Activated naive CD4-positive, alpha-beta T cell treated with anti-CD3 and anti-CD28 coated beads, Interleukin-2, amount 50 U/mL, for 72 hours (primary cell): ENCODE results near the gene SPA17. TPM values are rescaled to one million over a fixed set of nuclear protein-coding genes. Genes with fewer than 3 reads are reported as not detected.

Experiments
- ATAC-seq, 2 donors: fragments of 150-1000 bp; cut with Tn5 transposase; 2 replicates each; pipeline ENCODE4 v1.10.0; 2021; ENCODE audit warnings: mild to moderate bottlenecking in 2 of 2, moderate library complexity in 2 of 2
- DNase-seq, 2 donors: peaks; one replicate each; pipeline ENCODE4 v3.0.0; 2021 to 2022; ENCODE audit warnings: low spot score in 2 of 2
- H3K27ac Mint-ChIP-seq, 2 donors: one replicate each; pipeline ENCODE4 v1.8.0; 2022; ENCODE audit warnings: mild to moderate bottlenecking in 2 of 2, mixed read lengths in 2 of 2
- H3K36me3 Mint-ChIP-seq, 2 donors: one replicate each; pipeline ENCODE4 v1.8.0; 2022; ENCODE audit warnings: mixed read lengths in 2 of 2
- H3K9me3 Mint-ChIP-seq, 2 donors: one replicate each; pipeline ENCODE4 v1.8.0; 2022; ENCODE audit warnings: mixed read lengths in 2 of 2
- total RNA-seq, 2 donors: library from RNA; stranded (reverse); gene quantifications; one replicate each; pipeline ENCODE4 v1.2.3, GENCODE V29; 2022

Gene SPA17
- total RNA-seq, 2 donors from 2014 or later, result 1.9 to 2.6 TPM

DNA sequence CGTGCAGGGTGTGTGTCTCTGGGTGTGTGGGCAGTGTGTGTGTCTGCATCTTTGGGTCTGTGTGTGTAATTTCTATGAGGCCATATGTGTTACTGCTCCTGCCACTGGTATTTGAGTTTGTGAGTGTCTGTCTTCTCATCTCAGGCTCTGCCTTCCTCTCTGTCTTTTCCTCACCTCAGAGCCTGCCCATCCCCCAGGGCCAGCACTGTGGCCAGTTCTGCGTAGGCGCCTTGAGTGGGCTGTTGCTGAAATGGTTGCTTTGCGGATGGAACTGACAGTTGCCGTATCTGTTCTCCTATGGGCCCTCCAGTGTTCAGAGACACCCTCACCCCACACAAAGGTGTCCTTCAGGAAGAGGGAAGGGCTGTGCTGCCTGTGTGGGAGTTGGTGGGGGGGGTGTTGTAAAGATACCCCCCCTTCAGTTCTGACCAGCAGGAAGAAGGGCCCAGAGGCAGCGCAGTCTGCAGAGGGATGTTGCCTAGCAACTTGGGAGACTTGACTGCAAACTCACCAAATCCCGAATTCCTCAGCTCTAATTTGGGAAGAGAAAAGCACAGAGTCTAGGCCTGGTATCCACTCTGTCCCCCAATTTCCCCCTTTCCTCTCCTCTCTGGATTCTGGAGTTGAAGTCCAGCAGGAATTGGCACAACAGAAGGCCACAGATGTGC, 64.1 kb downstream of the SPA17 start:
- Mint-ChIP-seq H3K36me3 (no peaks in the 10 kb centered on the region), H3K27ac (no peak overlapping the region), H3K9me3 (no peaks in the 10 kb centered on the region)
- ATAC-seq (no peak), DNase-seq (no peak)

DNA sequence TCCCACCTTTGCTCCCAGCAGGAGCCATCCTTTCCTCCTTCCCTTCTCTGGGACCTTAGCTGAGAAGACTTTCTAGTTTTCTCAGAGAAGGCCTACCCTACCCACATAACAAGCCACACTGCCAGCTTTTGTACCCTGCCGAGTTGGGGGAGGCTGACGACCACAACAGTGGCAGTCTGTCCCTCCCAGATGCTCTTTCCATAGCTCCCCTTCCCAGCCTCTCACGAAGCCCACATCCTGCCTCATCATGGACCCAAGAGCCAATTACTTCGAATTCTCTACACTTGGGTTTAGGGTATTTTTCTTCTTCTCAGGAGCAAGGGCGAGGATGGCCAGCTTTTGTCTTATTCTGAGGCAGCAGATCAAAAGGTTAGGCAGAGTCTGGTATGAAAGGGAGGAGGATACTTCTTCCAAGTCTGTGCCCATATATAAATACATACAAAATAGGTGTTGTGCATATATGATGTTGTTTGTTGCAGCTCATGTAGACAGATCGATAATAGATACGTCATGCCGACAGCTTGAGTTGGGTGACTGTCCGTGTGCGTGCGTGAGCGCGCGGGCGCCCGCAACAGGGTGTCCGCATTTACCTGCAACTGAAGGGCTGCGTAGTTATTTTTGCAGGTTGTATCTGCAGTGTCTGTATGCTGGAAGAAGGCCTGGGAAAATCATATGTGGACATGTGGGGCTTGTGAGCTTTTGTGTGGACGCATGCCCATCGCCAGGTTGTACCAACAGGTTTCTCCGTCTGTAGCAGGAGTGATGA, 65.2 kb downstream of the SPA17 start:
- no peaks in the 10 kb centered on the region for H3K9me3 Mint-ChIP-seq
- peak overlapping the region in 1 of 2 donors; percentile 22 for H3K27ac Mint-ChIP-seq

DNA sequence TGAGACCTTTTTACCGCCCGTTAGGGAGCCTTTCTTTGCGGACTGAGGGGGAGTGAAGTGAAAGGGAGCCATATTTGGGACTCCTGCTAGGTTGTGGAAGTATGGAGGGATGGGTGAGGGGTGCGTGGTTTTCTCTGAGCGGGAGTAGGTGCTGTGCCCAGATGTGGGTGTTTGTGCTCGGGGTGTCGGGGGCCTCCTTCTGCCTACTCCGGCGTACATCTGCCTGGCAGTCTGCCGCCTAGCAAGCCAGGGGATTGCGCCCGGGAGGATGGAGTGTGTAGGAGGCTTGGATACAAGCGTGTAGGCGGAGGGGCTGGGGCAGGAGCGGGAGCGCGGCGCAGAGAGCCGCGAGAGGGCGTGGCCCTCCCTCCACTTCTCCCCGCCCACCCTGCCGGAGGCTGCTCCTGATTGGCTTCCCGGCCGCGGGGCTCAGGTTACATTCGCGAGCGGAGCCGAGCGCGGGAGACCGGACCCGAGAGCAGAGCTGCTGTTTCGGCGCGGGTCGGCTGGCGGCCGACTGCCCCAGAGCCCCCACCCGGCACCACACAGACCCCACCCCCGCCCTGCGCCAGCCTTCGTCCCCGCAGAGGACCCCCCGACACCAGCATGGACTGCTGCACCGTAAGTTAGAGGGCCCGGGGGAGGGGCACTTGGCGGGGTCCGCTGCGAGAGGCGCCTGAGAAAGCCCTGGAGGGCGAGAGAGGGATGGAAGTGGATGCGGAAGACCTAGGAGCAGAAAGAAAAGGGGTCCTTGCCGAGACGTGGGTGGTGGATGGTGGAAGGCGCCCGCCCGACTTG, 66.0 kb downstream of the SPA17 start, which contains the start of gene NRGN:
TSS of gene NRGN (plus strand) at position 464 of the 798 bp plus-strand sequence. CDS start at position 607, 143 bp downstream.
- H3K36me3 Mint-ChIP-seq, result no peaks in the 10 kb centered on the region
- H3K27ac Mint-ChIP-seq, result peak within 1 kb of the TSS in 1 of 2 donors; percentile 22
- ATAC-seq (peak; percentile 90 to 97), DNase-seq (peak; percentile 84 to 89)
- no peaks in the 10 kb centered on the region for H3K9me3 Mint-ChIP-seq

More for the DNA sequence above, 65.2 kb downstream of the SPA17 start:
- no peak for ATAC-seq
- H3K36me3 Mint-ChIP-seq, result no peaks in the 10 kb centered on the region
- no peak for DNase-seq

DNA sequence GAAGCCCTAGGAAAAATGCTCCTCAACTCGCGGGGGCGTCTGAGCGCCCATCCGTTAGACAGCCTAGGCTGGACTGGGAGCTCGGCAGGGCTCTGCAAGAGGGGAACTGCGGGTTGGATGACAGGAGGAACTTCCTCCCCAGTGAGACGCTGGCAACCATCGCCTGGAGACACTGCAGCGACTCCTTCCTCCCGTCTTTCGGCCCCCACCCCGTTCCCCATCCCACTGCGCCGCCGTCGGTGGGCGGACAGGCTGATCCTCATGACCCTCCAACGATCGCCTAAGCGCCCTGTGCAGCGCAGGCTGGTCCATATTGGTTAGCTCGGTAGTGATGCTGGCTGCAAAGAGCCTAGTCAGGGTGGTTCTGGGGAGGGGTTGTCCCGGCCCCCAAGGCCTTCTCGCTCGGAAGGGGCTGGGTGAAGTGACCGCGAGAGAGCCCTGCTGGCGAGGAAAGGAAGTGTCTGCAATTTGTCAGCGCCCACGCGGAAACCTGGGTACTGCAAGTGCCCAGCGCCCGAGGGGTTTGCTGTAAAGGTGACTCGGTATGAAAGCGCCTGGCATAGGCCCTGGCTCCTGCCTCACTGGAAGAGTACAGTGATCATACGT, 66.7 kb downstream of the SPA17 start:
- H3K36me3 Mint-ChIP-seq, result no peaks in the 10 kb centered on the region
- H3K9me3 Mint-ChIP-seq, result no peaks in the 10 kb centered on the region
- DNase-seq (peak; percentile 63 to 69), ATAC-seq (peak; percentile 45 to 75)
- H3K27ac Mint-ChIP-seq, result peak overlapping the region in 1 of 2 donors; percentile 22

DNA sequence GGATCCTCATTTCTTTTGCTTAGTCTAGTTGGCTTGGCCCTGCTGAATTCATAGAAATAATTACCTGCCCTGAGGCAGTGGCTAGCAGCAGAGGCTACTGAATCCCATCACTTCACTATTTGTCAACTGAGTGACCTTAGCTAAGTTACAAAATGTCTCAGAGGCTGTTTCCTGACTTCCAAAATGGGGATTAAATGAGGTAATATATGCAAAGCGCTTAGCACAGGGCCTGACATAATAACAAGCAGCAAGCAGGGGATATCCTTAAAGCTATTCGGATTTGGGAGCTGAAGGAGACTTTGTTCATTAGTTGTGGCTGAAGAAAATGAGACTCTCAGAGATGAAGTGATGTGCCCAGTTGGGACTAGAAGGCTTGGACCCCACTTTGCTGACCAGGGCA, 68.9 kb downstream of the SPA17 start:
- no peaks in the 10 kb centered on the region for H3K9me3 Mint-ChIP-seq
- H3K36me3 Mint-ChIP-seq, result no peaks in the 10 kb centered on the region
- H3K27ac Mint-ChIP-seq, result no peak overlapping the region
- no peak for ATAC-seq
- no peak for DNase-seq

DNA sequence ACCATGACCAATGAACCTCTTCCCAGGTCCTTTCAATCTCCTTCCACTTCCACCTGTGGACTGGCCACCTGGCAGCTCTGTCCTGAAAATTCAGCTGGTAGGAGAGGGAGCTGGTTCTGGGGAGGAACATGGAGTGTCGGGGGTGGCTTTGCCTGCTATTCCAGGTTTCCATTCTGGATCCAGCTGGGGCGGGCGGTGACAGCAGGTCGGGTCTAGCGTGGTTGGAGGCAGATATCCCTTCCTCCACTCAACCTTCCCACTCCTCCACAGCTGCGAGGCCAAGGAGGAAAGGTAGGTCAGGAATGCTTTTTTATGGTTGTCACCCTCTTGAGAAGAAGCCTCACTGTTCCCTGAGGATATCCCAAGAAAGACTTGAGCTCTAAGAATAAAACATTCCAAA, 69.3 kb downstream of the SPA17 start:
- ATAC-seq, result no peak
- no peaks in the 10 kb centered on the region for H3K9me3 Mint-ChIP-seq
- no peak overlapping the region for H3K27ac Mint-ChIP-seq
- DNase-seq, result no peak
- no peaks in the 10 kb centered on the region for H3K36me3 Mint-ChIP-seq

DNA sequence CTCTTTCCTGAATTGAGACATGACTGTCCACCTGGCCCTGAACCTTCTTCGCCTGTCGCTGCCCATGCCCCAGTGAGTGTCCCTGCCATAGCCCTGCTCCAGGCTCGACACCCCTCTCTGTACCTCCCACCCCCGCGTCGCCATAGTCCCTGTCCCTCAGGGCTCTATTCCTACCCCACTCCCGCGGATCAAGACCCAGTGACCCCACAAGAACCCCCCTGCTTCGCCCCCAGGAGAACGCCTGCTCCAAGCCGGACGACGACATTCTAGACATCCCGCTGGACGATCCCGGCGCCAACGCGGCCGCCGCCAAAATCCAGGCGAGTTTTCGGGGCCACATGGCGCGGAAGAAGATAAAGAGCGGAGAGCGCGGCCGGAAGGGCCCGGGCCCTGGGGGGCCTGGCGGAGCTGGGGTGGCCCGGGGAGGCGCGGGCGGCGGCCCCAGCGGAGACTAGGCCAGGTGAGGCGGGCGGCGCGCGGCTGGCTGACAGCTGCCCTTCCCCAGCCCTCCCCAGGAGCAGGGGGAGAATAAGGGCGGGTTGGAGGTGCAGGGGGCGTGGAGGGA, 71.6 kb downstream of the SPA17 start:
- H3K9me3 Mint-ChIP-seq, result no peaks in the 10 kb centered on the region

DNA sequence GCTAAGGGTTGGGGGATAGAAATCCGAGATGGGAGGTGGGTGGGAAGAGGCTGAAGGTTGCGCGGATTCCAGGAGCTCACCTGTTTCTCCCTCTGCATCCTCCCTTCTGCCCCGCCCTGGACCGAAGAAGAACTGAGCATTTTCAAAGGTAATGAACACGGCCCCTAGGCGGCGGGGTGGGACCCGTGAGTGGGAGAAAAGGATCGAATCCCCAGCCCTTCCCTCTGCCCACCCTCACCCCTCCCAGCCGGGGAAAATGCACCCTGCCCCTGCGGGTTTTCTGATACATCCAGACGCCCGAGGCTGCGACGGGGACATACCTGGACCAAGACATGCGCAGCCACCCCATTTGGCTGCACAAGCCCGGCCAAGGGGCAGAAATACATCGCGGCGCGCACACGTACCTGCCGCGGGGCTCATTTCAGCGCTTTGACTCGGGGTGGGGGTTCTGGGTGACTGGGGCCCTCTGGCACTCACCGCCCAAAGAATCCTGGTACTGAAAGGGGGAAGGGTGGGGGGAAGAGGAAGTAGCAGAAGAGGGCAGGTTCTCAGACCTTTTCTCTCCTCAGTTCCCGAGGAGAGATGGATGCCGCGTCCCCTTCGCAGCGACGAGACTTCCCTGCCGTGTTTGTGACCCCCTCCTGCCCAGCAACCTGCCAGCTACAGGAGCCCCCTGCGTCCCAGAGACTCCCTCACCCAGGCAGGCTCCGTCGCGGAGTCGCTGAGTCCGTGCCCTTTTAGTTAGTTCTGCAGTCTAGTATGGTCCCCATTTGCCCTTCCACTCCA, 72.3 kb downstream of the SPA17 start:
- DNase-seq, result peak in 1 of 2 donors; percentile 47
- Mint-ChIP-seq H3K27ac (peak overlapping the region; percentile 11 to 25), H3K9me3 (no peaks in the 10 kb centered on the region), H3K36me3 (no peaks in the 10 kb centered on the region)
- ATAC-seq, result peak; percentile 13 to 23

More for the DNA sequence above, 71.6 kb downstream of the SPA17 start:
- H3K27ac Mint-ChIP-seq, result no peak overlapping the region
- ATAC-seq (no peak), DNase-seq (no peak)
- no peaks in the 10 kb centered on the region for H3K36me3 Mint-ChIP-seq

DNA sequence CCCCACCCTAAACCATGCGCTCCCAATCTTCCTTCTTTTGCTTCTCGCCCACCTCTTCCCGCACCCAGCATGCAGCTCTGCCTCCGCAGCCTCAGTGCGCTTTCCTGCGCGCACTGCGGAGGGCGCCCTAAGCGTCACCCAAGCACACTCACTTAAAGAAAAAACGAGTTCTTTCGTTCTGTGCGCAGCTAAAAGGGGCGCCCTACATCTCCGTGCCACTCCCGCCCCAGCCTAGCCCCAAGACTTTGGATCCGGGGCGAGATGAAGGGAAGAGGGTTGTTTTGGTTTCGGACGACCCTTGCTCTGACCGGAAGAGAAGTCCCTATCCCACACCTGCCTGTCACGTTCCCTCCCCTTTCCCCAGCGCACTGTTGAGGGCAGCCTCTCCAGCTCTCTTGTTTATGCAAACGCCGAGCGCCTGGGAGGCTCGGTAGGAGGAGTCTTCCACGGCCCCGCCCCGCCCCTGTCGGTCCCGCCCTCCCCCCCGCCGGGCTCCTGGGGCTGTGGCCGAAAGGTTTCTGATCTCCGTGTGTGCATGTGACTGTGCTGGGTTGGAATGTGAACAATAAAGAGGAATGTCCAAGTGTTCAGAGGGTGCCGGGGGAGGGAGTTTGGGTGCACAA, 73.0 kb downstream of the SPA17 start:
- H3K36me3 Mint-ChIP-seq, result no peaks in the 10 kb centered on the region
- DNase-seq (peak in 1 of 2 donors; percentile 69), ATAC-seq (peak; percentile 84 to 91)
- no peaks in the 10 kb centered on the region for H3K9me3 Mint-ChIP-seq
- H3K27ac Mint-ChIP-seq, result peak overlapping the region; percentile 25 to 26

Other genes with a start within 250 kb of the SPA17 start
- gene OR8B4, start 249.0 kb upstream of the SPA17 start, total RNA-seq, result not detected
- gene OR8B8, start 228.2 kb upstream of the SPA17 start, total RNA-seq, result not detected
- not detected for gene OR8B12, start 130.2 kb upstream of the SPA17 start, total RNA-seq
- gene OR8A1, start 103.9 kb upstream of the SPA17 start, total RNA-seq, result not detected
- not detected for gene PANX3, start 62.5 kb upstream of the SPA17 start, total RNA-seq
- 10 to 100 TPM; 29.4 to 33.2 TPM for gene TBRG1, start 51.0 kb upstream of the SPA17 start, total RNA-seq
- 10 to 100 TPM in 1 of 2 donors, 1 to 10 TPM in 1; 7.6 to 12.3 TPM for gene SIAE, start 165 bp upstream of the SPA17 start, total RNA-seq
- 10 to 100 TPM; 12.0 to 12.2 TPM for gene NRGN, start 66.0 kb downstream of the SPA17 start, total RNA-seq
- gene VSIG2, start 78.4 kb downstream of the SPA17 start, total RNA-seq, result not detected
- gene ESAM, start 88.4 kb downstream of the SPA17 start, total RNA-seq, result 1 to 10 TPM in 1 of 2 donors, under 1 TPM in 1; 0.36 to 1.7 TPM
- gene MSANTD2, start 126.5 kb downstream of the SPA17 start, total RNA-seq, result 1 to 10 TPM; 3.6 to 8.4 TPM
- gene ROBO3, start 191.5 kb downstream of the SPA17 start, total RNA-seq, result 10 to 100 TPM; 18.0 to 24.4 TPM
- not detected for gene ROBO4, start 224.0 kb downstream of the SPA17 start, total RNA-seq
- not detected for gene HEPN1, start 245.3 kb downstream of the SPA17 start, total RNA-seq